ENCODE measurements around the gene PLEKHG4.

DNA sequence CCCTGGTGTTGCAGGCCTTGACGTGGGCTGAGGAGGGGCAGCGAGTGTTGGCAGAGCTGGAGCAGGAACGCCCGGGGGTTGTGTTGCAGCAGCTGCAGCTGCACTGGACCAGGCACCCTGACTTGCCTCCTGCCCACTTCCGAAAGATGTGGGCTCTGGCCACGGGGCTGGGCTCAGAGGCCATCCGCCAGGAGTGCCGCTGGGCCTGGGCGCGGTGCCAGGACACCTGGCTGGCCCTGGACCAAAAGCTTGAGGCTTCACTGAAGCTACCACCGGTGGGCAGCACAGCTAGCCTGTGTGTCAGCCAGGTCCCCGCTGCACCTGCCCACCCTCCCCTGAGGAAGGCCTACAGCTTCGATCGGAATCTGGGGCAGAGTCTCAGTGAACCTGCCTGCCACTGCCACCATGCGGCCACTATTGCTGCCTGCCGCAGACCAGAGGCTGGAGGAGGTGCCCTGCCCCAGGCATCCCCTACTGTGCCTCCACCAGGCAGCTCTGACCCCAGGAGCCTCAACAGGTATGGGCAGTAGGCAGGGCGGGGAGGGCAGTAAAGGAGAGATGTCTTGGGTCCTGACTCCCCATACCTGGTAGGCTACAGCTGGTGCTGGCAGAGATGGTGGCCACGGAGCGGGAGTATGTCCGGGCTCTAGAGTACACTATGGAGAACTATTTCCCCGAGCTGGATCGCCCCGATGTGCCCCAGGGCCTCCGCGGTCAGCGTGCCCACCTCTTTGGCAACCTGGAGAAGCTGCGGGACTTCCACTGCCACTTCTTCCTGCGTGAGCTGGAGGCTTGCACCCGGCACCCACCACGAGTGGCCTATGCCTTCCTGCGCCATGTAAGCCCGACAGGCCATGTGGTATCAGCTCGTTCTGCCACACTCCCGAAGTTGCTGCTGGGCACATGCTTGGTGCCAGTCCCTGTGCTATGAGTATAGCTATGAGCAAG, 5.6 kb downstream of the PLEKHG4 start:
- TF ChIP-seq POLR2AphosphoS5 (IDR thresholded peaks at IDR 0.05; ENCODE audit: low read depth, low read length): no peak
- TF ChIP-seq POLR2A (IDR thresholded peaks at IDR 0.05; ENCODE audit: low read depth, low read length): no peak

Data from GM12892 (cell line).